Panc1 (cell line): ENCODE measurements around the gene AP4E1. TPM values are rescaled to one million over a fixed set of nuclear protein-coding genes. Genes with fewer than 3 reads are reported as not detected.

Source experiments
- ATAC-seq: fragments of 200-7000 bp; cut with Tn5 transposase; 2 replicates; pipeline ENCODE4 v1.9.1; 2020; ENCODE audit warnings: mild to moderate bottlenecking, moderate library complexity
- BruUV-seq: library from RNA; stranded (reverse); fragments of 400-500 nt; replicated peaks from 2 replicates; lab custom pipeline; 2021; lab: Mats Ljungman, UMichigan
- CTCF ChIA-PET: fragments of 300-600 bp; sonication (Branson Sonifier 250); formaldehyde crosslinking; loops from one replicate; lab custom pipeline; 2022; ENCODE audit warnings: antibody characterized with exemption; lab: Charles Lee
- POLR2A ChIA-PET: fragments of 300-600 bp; sonication (Branson Sonifier 250); formaldehyde crosslinking; loops from one replicate; lab custom pipeline; 2022; ENCODE audit warnings: antibody characterized with exemption; lab: Charles Lee
- DNase-seq: peaks from one replicate; pipeline ENCODE4 v3.0.0-alpha.2; 2010; ENCODE audit warnings: low read depth, low spot score
- H3K27ac ChIP-seq: 2 replicates; pipeline ENCODE4 v1.5.1; 2011; ENCODE audit warnings: mild to moderate bottlenecking, low read length, inconsistent platforms
- H3K27me3 ChIP-seq: fragments of 200-500 bp; sonication (Bioruptor generic); 2 replicates; pipeline ENCODE4 v1.6.0; 2014; ENCODE audit warnings: low read length, inconsistent platforms; ENCODE audit not compliant: control insufficient read depth, insufficient read depth
- H3K36me3 ChIP-seq: fragments of 200-500 bp; sonication (Bioruptor generic); 2 replicates; pipeline ENCODE4 v1.5.1; 2014; ENCODE audit warnings: inconsistent platforms, mild to moderate bottlenecking, low read length, moderate library complexity; ENCODE audit not compliant: control insufficient read depth, insufficient read depth
- H3K4me1 ChIP-seq: 2 replicates; pipeline ENCODE4 v1.5.1; 2011; ENCODE audit warnings: inconsistent platforms, mild to moderate bottlenecking, low read length, moderate library complexity; ENCODE audit not compliant: control insufficient read depth, insufficient read depth
- H3K4me3 ChIP-seq, 2 experiments: 2 replicates each; pipeline ENCODE4 v1.5.1; 2011 to 2012; ENCODE audit warnings: low read depth in 2 of 2, low read length in 2 of 2, mild to moderate bottlenecking in 2 of 2, inconsistent platforms in 1 of 2, moderate library complexity in 1 of 2
- H3K9me3 ChIP-seq: fragments of 200-500 bp; sonication (Bioruptor generic); 2 replicates; pipeline ENCODE4 v1.5.1; 2014; ENCODE audit warnings: low read depth, mild to moderate bottlenecking, inconsistent platforms, low read length, moderate library complexity; ENCODE audit not compliant: control insufficient read depth, insufficient read depth
- POLR2AphosphoS5 ChIP-seq: IDR thresholded peaks from 2 replicates; pipeline ENCODE4 v1.6.1; 2012; ENCODE audit warnings: mild to moderate bottlenecking, low read depth, low read length, moderate library complexity
- SIN3A ChIP-seq: IDR thresholded peaks from 2 replicates; pipeline ENCODE4 v1.6.1; 2012; ENCODE audit warnings: low read depth, mild to moderate bottlenecking, low read length, moderate library complexity, borderline replicate concordance; ENCODE audit not compliant: insufficient read depth
- TCF7L2 ChIP-seq: IDR thresholded peaks from 2 replicates; pipeline ENCODE4 v1.6.1; 2011; ENCODE audit warnings: mild to moderate bottlenecking, low read depth, low read length, inconsistent platforms
- in situ Hi-C: cut with HindIII; loops from 2 replicates; pipeline ENCODE4 v1.10.0; 2016; ENCODE audit warnings: low sequenced_read_pairs, low pct_unique_long_range_greater_than_20kb
- intact Hi-C: fragments of 100-400 bp; cut with micrococcal nuclease; formaldehyde crosslinking; loops from one replicate; pipeline ENCODE4 v1.10.0; 2022; ENCODE audit not compliant: unreplicated experiment
- total RNA-seq: library from RNA; stranded (reverse); gene quantifications from one replicate; pipeline ENCODE4 v1.2.1, GENCODE V29; 2021; ENCODE audit not compliant: unreplicated experiment
- TF ChIP-seq, protein P1 (sequence below), 2 experiments: IDR thresholded peaks; 2 replicates each; pipeline ENCODE4 v1.6.1; 2011 to 2012; ENCODE audit warnings: low read depth in 2 of 2, control low read depth in 1 of 2, low read length in 1 of 2, mild to moderate bottlenecking in 1 of 2, moderate library complexity in 1 of 2; ENCODE audit not compliant: insufficient read depth in 1 of 2
- TF ChIP-seq, protein P2 (sequence below): fragments of 450-650 bp; IDR thresholded peaks from 2 replicates; pipeline ENCODE4 v1.5.1; 2017; ENCODE audit warnings: mild to moderate bottlenecking

The AP4E1 gene
- total RNA-seq, 1 experiment from 2014 or later, result 13.6 TPM

GRCh38 chr15:50879016-50879617 lies 29.4 kb upstream of the AP4E1 start:
- POLR2A ChIA-PET, result no interaction called here
- CTCF ChIA-PET, result no interaction called here
- H3K27ac ChIP-seq, result no peak overlapping the region

DNA sequence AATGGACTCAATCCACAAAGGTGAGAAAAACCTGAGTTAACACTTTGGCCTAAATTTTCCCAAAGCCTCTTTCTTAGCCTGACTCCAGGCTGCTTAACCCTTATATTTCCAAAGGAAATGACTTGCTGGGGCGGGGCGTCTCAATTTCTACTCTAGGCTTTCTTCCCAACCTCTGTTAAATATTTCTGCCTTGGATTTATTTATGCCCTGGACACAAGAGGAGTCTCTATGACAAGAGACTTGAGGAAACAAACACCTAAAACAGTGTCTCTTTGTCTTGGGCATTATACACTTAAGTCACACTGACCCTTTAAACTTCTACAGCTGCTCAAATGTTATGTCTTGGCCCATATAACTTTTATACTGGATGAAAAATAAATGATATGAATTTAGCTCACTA lies 28.3 kb upstream of the AP4E1 start:
- no peak for ATAC-seq
- peaks cover 13% of the 10 kb centered on the region; the same call in 1 of the 2 replicates for H3K4me1 ChIP-seq
- no peaks in the 10 kb centered on the region for H3K36me3 ChIP-seq
- H3K27me3 ChIP-seq, result no peaks in the 10 kb centered on the region
- no peak for DNase-seq
- H3K27ac ChIP-seq, result peak overlapping the region; percentile 44; the same call in 1 of the 2 replicates
- no TSS peak for BruUV-seq
- CTCF ChIA-PET, result no interaction called here
- no peaks in the 10 kb centered on the region for H3K9me3 ChIP-seq
- POLR2A ChIA-PET, result no interaction called here
- intact Hi-C loops (no loop called here), in situ Hi-C loops (no loop called here)
- H3K4me3 ChIP-seq, result no peak overlapping the region
- TF ChIP-seq, protein P1, sequence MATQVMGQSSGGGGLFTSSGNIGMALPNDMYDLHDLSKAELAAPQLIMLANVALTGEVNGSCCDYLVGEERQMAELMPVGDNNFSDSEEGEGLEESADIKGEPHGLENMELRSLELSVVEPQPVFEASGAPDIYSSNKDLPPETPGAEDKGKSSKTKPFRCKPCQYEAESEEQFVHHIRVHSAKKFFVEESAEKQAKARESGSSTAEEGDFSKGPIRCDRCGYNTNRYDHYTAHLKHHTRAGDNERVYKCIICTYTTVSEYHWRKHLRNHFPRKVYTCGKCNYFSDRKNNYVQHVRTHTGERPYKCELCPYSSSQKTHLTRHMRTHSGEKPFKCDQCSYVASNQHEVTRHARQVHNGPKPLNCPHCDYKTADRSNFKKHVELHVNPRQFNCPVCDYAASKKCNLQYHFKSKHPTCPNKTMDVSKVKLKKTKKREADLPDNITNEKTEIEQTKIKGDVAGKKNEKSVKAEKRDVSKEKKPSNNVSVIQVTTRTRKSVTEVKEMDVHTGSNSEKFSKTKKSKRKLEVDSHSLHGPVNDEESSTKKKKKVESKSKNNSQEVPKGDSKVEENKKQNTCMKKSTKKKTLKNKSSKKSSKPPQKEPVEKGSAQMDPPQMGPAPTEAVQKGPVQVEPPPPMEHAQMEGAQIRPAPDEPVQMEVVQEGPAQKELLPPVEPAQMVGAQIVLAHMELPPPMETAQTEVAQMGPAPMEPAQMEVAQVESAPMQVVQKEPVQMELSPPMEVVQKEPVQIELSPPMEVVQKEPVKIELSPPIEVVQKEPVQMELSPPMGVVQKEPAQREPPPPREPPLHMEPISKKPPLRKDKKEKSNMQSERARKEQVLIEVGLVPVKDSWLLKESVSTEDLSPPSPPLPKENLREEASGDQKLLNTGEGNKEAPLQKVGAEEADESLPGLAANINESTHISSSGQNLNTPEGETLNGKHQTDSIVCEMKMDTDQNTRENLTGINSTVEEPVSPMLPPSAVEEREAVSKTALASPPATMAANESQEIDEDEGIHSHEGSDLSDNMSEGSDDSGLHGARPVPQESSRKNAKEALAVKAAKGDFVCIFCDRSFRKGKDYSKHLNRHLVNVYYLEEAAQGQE (IDR thresholded peaks at IDR 0.05; ENCODE audit: insufficient read depth in 1 of 2, low read depth in 2 of 2, low read length in 1 of 2), result no peak
- TF ChIP-seq SIN3A, result no peak
- TF ChIP-seq, protein P2, sequence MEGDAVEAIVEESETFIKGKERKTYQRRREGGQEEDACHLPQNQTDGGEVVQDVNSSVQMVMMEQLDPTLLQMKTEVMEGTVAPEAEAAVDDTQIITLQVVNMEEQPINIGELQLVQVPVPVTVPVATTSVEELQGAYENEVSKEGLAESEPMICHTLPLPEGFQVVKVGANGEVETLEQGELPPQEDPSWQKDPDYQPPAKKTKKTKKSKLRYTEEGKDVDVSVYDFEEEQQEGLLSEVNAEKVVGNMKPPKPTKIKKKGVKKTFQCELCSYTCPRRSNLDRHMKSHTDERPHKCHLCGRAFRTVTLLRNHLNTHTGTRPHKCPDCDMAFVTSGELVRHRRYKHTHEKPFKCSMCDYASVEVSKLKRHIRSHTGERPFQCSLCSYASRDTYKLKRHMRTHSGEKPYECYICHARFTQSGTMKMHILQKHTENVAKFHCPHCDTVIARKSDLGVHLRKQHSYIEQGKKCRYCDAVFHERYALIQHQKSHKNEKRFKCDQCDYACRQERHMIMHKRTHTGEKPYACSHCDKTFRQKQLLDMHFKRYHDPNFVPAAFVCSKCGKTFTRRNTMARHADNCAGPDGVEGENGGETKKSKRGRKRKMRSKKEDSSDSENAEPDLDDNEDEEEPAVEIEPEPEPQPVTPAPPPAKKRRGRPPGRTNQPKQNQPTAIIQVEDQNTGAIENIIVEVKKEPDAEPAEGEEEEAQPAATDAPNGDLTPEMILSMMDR, result no peak
- no peak for TF ChIP-seq POLR2AphosphoS5
- TF ChIP-seq TCF7L2, result no peak

More at GRCh38 chr15:50879016-50879617, 29.4 kb upstream of the AP4E1 start:
- no peak for DNase-seq
- no peak for ATAC-seq
- intact Hi-C loops, result loop anchor here (5.0 to 10.0 kb wide), 2 partner anchors 114 to 202 kb away; partner anchors contain the start of gene SPPL2A
- Histone ChIP-seq H3K36me3 (no peaks in the 10 kb centered on the region), H3K4me1 (peaks cover 6% of the 10 kb centered on the region; the same call in 1 of the 2 replicates), H3K9me3 (no peaks in the 10 kb centered on the region), H3K27me3 (no peaks in the 10 kb centered on the region), H3K4me3 (no peak overlapping the region)
- no TSS peak for BruUV-seq
- in situ Hi-C loops, result no loop called here
- TF ChIP-seq, protein P1 (IDR thresholded peaks at IDR 0.05; ENCODE audit: insufficient read depth in 1 of 2, low read depth in 2 of 2, low read length in 1 of 2), result no peak
- TF ChIP-seq, protein P2, result no peak
- no peak for TF ChIP-seq POLR2AphosphoS5
- no peak for TF ChIP-seq SIN3A
- TF ChIP-seq TCF7L2, result no peak
